OCI-LY3 (cell line): Measurements from ENCODE around the gene SMPX.

Experiments used
- H2AFZ ChIP-seq: fragments of 200-600, 300-600 bp; shearing (Covaris generic); 2 replicates; pipeline ENCODE4 v1.6.0; 2014; ENCODE audit warnings: antibody characterized with exemption, low read depth, low read length
- H3K27ac ChIP-seq: fragments of 200-600, 300-600 bp; sonication (generic); 2 replicates; pipeline ENCODE4 v1.5.1; 2014; ENCODE audit warnings: mild to moderate bottlenecking, low read length, moderate library complexity, mixed read lengths
- H3K27me3 ChIP-seq: fragments of 200-600, 300-600 bp; sonication (generic); 2 replicates; pipeline ENCODE4 v1.6.1; 2014; ENCODE audit warnings: low read depth, low read length, mixed read lengths
- H3K36me3 ChIP-seq: fragments of 200-600, 300-600 bp; sonication (generic); replicated peaks from 2 replicates; pipeline ENCODE3; 2014; ENCODE audit warnings: low read depth, low read length, mixed read lengths
- H3K4me1 ChIP-seq: fragments of 300-600, 200-600 bp; sonication (generic); 2 replicates; pipeline ENCODE4 v1.6.1; 2014; ENCODE audit warnings: low read length, mixed read lengths
- H3K4me2 ChIP-seq: fragments of 200-600, 300-600 bp; sonication (generic); 2 replicates; pipeline ENCODE4 v1.6.1; 2014; ENCODE audit warnings: low read length, mixed read lengths
- H3K4me3 ChIP-seq: fragments of 300-600, 200-600 bp; sonication (generic); 2 replicates; pipeline ENCODE4 v1.5.1; 2014; ENCODE audit warnings: antibody characterized with exemption, mild to moderate bottlenecking, low read length, moderate library complexity
- H3K79me2 ChIP-seq: fragments of 300-600, 200-600 bp; shearing (Covaris generic); 2 replicates; pipeline ENCODE4 v1.6.1; 2014; ENCODE audit warnings: mild to moderate bottlenecking, low read length, mixed read lengths
- H3K9ac ChIP-seq: fragments of 300-600, 200-600 bp; shearing (Covaris generic); 2 replicates; pipeline ENCODE4 v1.6.0; 2014; ENCODE audit warnings: mild to moderate bottlenecking, low read length, moderate library complexity
- H3K9me3 ChIP-seq: fragments of 200-600, 300-600 bp; shearing (Covaris generic); 2 replicates; pipeline ENCODE4 v1.6.1; 2014; ENCODE audit warnings: low read length, mixed read lengths; ENCODE audit not compliant: insufficient read depth
- H4K20me1 ChIP-seq: fragments of 200-600, 300-600 bp; sonication (generic); 2 replicates; pipeline ENCODE4 v1.6.1; 2016; ENCODE audit warnings: low read length, mixed read lengths; ENCODE audit not compliant: insufficient read depth
- CTCF ChIP-seq: fragments of 200-600, 300-600 bp; sonication (generic); IDR thresholded peaks from 2 replicates; pipeline ENCODE4 v1.5.1; 2014; ENCODE audit warnings: antibody characterized with exemption, low read length, low read depth
- EZH2phosphoT487 ChIP-seq: fragments of 200-600 bp; shearing (Covaris generic); IDR thresholded peaks from 2 replicates; pipeline ENCODE4 v1.6.1; 2018; ENCODE audit warnings: antibody characterized with exemption, mixed run types, low read depth

The SMPX gene

DNA sequence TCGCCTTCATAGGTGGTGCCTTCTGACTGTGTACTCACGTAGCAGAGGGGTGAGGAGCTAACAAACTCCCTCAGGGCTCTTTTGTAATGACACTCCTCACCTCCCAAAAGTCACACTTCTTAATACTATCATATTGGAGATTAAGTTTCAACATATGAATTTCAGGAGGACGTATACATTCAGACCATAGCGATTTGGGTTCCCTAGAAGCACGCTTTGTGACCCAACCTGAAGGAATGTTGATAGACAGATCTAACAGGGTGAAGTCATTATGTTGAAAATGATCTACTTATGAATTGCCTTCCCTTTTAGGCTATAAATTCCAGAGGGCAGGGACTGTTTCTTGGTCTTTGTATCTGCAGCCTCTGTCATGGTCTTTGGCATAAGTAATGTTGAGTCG lies 96.6 kb downstream of the SMPX start:
- H2AFZ ChIP-seq, result no peak overlapping the region
- no peaks in the 10 kb centered on the region for H3K9me3 ChIP-seq
- H3K79me2 ChIP-seq, result no peaks in the 10 kb centered on the region
- H3K4me1 ChIP-seq, result no peaks in the 10 kb centered on the region
- peaks cover 5% of the 10 kb centered on the region for H3K36me3 ChIP-seq
- H3K27me3 ChIP-seq, result no peaks in the 10 kb centered on the region
- TF ChIP-seq EZH2phosphoT487 (no peak), CTCF (no peak)
- no peak overlapping the region for H3K27ac ChIP-seq
- H3K4me3 ChIP-seq, result no peak overlapping the region
- no peak overlapping the region for H3K4me2 ChIP-seq
- no peaks in the 10 kb centered on the region for H4K20me1 ChIP-seq
- H3K9ac ChIP-seq, result no peak overlapping the region

- no peaks in the 10 kb centered on the region for H3K4me1 ChIP-seq
- TF ChIP-seq EZH2phosphoT487 (no peak), CTCF (no peak)
Observed at GRCh38 chrX:21660156-21660555, 97.8 kb downstream of the SMPX start.

GRCh38 chrX:21659320-21659719 lies 98.6 kb downstream of the SMPX start:
- TF ChIP-seq EZH2phosphoT487 (no peak), CTCF (no peak)
- Histone ChIP-seq H3K79me2 (no peaks in the 10 kb centered on the region), H3K27ac (no peak overlapping the region), H3K36me3 (peaks cover 6% of the 10 kb centered on the region), H2AFZ (no peak overlapping the region), H3K9ac (no peak overlapping the region), H3K4me2 (no peak overlapping the region), H4K20me1 (no peaks in the 10 kb centered on the region), H3K4me1 (no peaks in the 10 kb centered on the region), H3K4me3 (no peak overlapping the region), H3K27me3 (no peaks in the 10 kb centered on the region), H3K9me3 (no peaks in the 10 kb centered on the region)

More at GRCh38 chrX:21660156-21660555, 97.8 kb downstream of the SMPX start:
- Histone ChIP-seq H3K27ac (no peak overlapping the region), H3K9me3 (no peaks in the 10 kb centered on the region), H3K79me2 (no peaks in the 10 kb centered on the region), H3K4me2 (no peak overlapping the region), H3K9ac (no peak overlapping the region), H4K20me1 (no peaks in the 10 kb centered on the region), H2AFZ (no peak overlapping the region), H3K4me3 (no peak overlapping the region), H3K36me3 (peaks cover 6% of the 10 kb centered on the region), H3K27me3 (no peaks in the 10 kb centered on the region)

- Histone ChIP-seq H3K9ac (no peak overlapping the region), H3K27me3 (no peaks in the 10 kb centered on the region), H3K79me2 (no peaks in the 10 kb centered on the region), H2AFZ (no peak overlapping the region), H3K4me1 (no peaks in the 10 kb centered on the region), H3K27ac (no peak overlapping the region), H4K20me1 (no peaks in the 10 kb centered on the region), H3K4me3 (no peak overlapping the region), H3K36me3 (peaks cover 6% of the 10 kb centered on the region), H3K4me2 (no peak overlapping the region), H3K9me3 (no peaks in the 10 kb centered on the region)
- TF ChIP-seq EZH2phosphoT487 (no peak), CTCF (no peak)
Observed at GRCh38 chrX:21658746-21659145, 99.2 kb downstream of the SMPX start.
